IMR-90 (cell line): ENCODE measurements around the gene TTL.
"Not testable (repeated sequence)": the region's sequence is repeated elsewhere in the genome, so short reads cannot be mapped to it uniquely, and the experiment has no call there.

Source experiments
- FOS ChIP-seq: fragments of 150-350 bp; IDR thresholded peaks from 2 replicates; pipeline ENCODE4 v1.6.1; 2016; ENCODE audit warnings: low read depth, low read length
- MAFK ChIP-seq: IDR thresholded peaks from 2 replicates; pipeline ENCODE4 v1.6.1; 2012; ENCODE audit warnings: low read depth, low read length, improper control_type of control experiment
- NFE2L2 ChIP-seq: fragments of 150-350 bp; IDR thresholded peaks from 2 replicates; pipeline ENCODE4 v1.6.1; 2016; ENCODE audit warnings: low read depth, mild to moderate bottlenecking, low read length
- POLR2A ChIP-seq: IDR thresholded peaks from 2 replicates; pipeline ENCODE4 v1.6.1; 2012; ENCODE audit warnings: mild to moderate bottlenecking, low read depth, low read length
- RCOR1 ChIP-seq: IDR thresholded peaks from 2 replicates; pipeline ENCODE4 v1.6.1; 2012; ENCODE audit warnings: mild to moderate bottlenecking, low read length, improper control_type of control experiment; ENCODE audit not compliant: insufficient replicate concordance
- TF ChIP-seq, protein P1 (sequence below): conservative IDR thresholded peaks from 2 replicates; pipeline ENCODE4 v1.5.1; 2012; ENCODE audit warnings: mild to moderate bottlenecking, low read depth, low read length, improper control_type of control experiment

DNA sequence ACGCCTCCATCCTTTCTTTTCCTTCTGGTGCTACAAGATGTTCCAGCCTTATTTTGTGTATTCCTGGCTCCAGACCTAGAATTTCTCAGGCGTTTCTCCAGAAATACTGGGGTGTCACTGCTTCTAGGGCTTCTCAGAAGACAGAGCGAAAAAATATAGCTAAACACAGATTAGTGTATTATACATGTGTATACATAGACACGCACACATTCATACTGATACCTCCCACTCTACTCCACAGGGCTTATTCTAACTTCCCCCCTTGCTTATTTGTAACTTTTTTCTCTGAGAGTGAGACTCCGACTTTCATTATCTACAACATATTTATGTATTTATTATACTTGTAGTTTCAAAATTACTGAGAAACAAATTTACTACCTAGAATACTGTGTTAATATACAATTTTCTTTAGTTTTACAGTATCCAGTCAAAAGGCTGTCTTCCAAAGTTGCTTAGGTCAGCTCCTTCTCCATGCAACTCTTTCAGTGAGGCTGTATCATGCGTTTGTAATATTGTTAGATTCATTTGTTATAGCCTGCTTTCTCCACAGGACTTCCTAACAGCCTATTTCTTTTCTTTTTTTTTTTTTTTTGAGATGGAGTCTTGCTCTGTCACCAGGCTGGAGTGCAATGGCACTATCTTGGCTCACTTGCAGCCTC is 43.2 kb upstream of the TTL start:
- not testable (repeated sequence) for TF ChIP-seq POLR2A, RCOR1, FOS, NFE2L2
- TF ChIP-seq MAFK, result peak; percentile 54
- TF ChIP-seq, protein P1, sequence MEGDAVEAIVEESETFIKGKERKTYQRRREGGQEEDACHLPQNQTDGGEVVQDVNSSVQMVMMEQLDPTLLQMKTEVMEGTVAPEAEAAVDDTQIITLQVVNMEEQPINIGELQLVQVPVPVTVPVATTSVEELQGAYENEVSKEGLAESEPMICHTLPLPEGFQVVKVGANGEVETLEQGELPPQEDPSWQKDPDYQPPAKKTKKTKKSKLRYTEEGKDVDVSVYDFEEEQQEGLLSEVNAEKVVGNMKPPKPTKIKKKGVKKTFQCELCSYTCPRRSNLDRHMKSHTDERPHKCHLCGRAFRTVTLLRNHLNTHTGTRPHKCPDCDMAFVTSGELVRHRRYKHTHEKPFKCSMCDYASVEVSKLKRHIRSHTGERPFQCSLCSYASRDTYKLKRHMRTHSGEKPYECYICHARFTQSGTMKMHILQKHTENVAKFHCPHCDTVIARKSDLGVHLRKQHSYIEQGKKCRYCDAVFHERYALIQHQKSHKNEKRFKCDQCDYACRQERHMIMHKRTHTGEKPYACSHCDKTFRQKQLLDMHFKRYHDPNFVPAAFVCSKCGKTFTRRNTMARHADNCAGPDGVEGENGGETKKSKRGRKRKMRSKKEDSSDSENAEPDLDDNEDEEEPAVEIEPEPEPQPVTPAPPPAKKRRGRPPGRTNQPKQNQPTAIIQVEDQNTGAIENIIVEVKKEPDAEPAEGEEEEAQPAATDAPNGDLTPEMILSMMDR, result not testable (repeated sequence)
